ENCODE measurements around the gene KRTAP4-11. TPM values are rescaled to one million over a fixed set of nuclear protein-coding genes. Genes with fewer than 3 reads are reported as not detected.

Gene KRTAP4-11
- total and polyA plus RNA-seq, 2 of the 8 experiments (the other 6 are each of a cell fraction or from before 2014, with no cell fraction given): not detected

DNA sequence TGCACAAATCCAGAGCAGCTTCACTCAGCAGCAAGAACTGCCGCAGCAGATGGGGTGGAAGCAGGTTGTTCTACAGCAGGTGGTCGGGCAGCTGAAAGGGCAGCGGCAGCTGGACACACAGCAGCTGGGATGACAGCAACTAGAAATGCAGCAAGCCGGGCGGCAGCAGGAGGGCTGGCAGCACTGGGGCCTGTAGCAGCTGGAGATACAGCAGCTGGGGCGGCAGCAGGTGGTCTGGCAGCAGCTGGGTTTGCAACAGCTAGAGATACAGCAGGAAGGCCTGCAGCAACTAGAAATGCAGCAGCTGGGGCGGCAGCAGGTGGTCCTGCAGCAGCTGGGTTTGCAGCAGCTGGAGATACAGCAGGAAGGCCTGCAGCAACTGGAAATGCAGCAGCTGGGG is 49.4 kb upstream of the KRTAP4-11 start (continued):
- no peak for TF ChIP-seq BRCA1 (IDR thresholded peaks at IDR 0.05; ENCODE audit: low read depth, low read length)
